M059J (cell line): ENCODE data around the gene HIVEP1. TPM values are rescaled to one million over a fixed set of nuclear protein-coding genes. Genes with fewer than 3 reads are reported as not detected.
A peak's percentile ranks its signal among the peaks of the same experiment; 100 is the strongest.

Experiments used
- DNase-seq: peaks from one replicate; pipeline ENCODE4 v3.0.0-alpha.2; 2012; ENCODE audit warnings: low read depth
- total RNA-seq: library from RNA; depleted of rRNA; stranded (reverse); fragments of >200 nt; shearing (Covaris generic); gene quantifications from 2 replicates; pipeline ENCODE4 v1.2.3, GENCODE V29; 2014; rRNA removed

The HIVEP1 gene
- total RNA-seq = 16.9 and 20.4 TPM in 2 replicates

DNA sequence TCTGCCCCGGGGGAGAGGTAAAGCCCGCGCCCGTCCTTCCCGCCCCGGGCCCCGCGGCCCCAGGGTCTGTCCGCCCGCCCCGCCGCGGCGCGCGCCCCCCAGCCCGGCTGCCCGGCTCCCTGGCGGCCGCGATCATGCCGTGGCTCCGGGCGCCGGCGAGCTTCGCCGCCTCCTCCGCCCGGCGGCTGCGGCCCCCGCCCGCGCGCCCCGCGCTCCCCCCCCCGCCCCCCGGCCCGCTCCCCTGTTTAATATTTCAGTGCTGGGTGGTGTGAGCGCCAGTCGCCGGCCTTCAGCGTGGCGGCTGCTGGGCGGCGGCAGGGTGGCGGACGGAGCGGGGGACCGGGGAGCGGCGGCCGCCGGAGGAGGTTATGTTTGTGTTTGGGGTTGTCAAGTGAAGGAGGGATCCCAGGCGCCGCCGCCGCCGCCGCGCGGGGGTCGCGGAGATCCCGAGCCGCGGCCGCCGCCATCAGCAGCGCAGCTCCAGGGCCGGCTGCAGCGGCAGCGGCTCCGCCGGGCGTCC, at the start of gene HIVEP1:
TSS of gene HIVEP1 (plus strand) at position 275 of the 520 bp plus-strand sequence. CDS start 3,317 bp downstream, outside the sequence.
- peak; percentile 51 for DNase-seq

DNA sequence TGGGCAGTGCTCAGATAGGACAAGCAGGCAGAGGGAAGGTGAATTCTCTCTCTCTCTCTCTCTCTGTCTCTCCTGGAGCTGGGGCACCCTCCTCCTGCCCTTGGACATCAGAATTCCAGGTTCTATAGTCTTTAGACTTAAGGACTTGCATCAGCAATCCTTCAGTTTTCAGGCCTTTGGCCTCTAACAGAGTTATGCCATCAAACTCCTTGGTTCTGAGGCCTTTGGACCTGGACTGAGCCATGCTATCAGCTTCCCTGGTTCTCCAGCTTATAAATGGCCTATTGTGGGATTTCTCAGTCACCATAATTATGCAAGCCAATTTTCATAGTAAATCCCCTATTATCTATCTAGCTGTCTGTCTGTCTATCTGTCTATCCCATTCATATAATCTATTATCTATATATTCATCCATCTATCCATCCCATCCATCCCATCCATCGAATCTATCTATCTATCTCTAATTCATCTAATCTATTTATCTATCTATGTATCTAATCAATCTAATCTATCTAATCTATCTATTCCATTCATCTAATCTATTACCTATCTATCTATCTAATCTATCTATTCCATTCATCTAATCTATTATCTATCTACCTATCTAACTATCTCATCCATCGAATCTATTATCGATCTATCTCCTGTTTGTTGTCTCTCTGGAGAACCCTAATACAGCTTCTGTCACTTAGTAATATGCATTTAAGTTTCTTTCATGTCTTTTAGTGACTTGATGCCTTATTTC, 48.2 kb upstream of the HIVEP1 start:
- DNase-seq = no peak

DNA sequence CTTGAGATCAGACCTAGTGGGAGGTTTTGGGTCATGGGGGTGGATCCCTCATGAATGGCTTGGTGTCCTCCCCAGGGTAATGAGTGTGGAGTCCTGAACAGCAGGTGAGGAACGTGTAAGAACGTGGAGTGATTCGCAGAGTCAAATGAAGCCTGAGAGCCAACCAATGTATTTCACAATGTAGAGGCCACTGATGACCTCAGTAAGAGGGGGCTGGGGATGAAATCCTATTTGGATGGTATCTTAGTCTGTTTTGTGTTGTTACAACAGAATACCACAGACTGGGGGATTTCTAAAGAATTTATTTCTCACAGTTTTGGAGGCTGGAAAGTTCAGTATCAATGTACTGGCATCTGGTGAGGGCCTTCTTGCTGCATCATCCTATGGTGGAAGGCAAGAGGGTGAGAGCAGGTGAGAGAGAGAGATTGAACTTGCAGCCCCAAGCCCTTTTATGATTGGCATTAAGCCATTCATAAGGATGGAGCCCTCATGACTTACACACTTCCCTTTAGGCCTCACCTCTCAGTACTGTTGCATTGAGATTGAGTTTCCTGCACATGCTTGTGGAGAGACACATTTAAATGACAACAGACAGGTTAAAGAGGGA, 47.3 kb upstream of the HIVEP1 start:
- no peak for DNase-seq

DNA sequence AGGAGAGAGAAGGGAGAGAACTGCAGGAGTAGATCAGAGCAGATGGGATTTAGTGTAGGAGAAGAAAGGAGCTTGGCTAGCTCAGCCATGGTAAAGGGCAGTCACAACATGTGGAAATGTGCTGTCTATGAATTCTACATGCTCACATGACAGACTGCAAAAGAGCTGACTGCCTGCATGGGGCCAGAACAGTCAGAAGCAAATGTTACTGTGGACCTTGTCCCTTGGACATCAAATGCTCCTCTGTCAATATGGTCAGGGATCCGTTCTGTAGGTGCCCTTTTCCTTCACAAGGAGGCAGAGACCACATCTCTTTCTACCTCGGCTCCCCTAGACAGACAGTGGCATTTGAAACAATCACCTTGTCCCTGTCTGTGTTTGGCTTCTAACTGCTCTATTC, 46.6 kb upstream of the HIVEP1 start:
- no peak for DNase-seq

DNA sequence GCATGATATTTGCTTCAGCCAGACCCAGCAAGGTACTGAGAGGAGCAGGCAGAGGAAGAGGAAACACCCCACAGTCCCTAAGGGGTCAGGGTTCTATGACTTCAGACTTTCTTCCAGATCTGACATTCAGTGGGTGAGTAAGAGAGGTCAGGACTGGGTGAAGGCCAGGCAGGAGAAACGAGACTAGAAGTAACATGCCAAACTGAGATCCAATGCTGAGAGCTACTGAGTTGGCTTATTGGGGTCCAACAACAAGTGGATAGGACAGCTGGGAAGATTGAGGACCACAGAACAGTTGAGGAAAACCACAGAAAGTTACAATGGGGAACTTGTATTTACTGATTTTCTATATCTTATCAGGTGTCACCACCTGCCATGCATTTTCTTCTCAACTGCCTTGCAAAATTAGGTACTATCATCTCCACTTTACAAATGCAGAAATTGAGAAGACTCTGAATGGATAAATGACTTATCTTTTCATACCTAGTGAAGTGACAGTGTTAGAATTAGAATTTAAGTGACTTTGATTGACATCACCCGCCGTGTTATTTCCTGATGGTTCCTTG, 43.8 kb upstream of the HIVEP1 start:
- DNase-seq = no peak

DNA sequence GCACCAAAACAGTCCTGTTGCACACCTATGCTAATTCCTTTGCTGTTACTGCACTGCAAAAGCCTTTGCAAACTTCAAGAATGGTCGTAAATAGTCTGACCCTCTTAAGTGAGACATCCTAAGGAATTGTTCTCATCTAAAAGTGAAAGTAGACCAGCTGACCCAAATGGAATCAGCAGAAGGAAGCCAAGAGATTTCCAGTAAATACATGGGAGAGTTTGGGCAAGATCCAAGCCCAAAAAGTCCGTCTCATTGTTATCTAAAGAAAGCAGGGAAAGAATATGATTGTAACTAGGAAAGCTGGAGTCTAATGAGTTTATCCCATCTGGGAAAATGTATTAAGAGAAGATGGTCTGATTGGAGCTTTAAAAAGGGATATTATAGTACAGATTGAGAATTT, 43.0 kb upstream of the HIVEP1 start:
- DNase-seq = peak; percentile 52

DNA sequence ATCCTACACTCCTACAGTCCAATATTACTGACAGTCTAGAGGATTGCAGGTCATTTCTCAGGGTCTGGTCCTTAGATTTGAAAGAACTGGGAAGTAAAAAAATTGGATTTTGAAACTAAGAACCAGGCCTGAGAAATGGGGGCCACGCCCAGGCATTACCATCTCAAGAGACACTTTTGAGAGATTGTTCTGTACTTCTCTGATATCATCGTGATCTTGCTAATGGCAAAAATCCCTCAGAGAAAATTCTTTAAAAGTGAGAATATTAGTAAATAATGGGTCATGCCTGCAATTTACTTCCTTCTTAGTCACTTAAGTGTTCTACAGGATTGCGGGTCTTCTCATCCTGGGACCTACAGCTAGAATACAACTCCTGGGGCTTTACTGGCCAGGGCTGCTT, 42.0 kb upstream of the HIVEP1 start:
- DNase-seq = no peak

DNA sequence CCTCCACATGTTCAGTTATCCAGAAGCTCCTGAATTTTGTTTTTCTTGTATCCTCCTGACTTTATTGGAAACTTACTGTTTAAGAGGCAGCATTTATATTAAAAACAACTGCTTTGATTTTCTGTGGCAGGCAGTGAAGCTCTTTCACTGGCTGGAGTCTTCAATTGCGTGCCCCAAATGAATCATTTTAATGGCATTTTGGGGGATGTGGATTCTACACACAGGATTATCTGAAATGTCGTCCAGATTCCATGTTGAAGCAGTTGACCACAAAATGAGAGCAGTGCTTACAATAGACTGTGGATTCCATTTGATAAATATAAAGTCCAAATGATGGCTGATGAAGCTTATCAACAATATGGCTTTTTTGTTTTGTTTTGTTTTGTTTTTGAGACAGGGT, 41.0 kb upstream of the HIVEP1 start:
- peak; percentile 97 for DNase-seq

DNA sequence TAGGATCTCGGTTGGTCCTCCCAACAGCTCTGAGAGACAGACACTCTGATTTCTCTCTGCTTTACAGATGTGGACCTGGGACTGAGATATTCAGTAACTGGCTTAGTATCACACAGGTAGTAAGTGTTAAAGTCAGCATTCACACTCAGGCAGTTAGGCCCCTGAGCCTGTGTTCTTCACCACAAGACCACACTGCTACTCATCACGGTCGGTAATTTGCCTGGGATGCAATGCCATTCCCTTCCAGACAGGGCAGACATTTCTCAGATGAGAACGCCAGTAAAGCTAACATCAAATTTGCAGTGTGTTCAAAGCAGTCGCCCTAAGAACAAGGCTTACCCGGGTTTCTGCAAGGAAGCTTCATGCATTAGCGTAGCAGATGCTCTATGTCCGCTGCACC, 39.8 kb upstream of the HIVEP1 start:
- no peak for DNase-seq

DNA sequence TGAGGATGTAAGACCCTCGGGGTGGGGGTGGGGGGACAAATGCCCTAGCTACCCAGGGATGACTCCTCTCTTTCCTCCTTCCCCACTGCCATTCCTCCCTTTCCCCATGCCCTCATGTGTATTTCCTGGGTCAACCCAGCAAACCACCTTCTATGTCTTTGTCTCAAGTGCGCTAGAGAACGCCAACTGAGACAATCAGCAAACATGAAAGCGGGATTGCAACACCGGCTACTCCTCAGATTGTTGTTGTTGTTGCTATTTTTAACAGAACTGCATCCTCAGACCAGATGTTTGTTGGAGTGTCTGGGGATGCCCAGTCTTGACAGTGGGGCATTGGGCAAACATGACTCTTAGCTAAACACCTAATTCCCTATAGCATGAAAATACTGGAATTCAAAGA, 39.3 kb upstream of the HIVEP1 start:
- DNase-seq = no peak

DNA sequence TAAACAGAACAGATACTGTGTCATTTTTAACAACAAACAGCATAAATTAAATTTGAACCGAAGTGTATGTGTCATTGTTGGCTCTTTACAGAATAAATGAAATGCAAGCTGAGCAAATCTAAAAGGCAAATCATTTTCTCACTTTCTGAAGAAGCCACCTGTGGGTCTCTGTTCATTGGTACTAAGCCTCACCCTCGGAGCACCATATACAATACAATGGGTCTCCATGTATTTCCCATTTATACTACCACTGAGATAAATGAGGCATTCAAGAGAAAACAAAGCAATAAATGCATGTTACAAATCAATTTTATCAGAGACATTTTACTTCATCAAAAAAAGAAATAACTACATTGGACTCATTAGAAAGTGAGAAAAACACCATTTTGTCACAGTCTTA, 38.9 kb upstream of the HIVEP1 start:
- DNase-seq = no peak

DNA sequence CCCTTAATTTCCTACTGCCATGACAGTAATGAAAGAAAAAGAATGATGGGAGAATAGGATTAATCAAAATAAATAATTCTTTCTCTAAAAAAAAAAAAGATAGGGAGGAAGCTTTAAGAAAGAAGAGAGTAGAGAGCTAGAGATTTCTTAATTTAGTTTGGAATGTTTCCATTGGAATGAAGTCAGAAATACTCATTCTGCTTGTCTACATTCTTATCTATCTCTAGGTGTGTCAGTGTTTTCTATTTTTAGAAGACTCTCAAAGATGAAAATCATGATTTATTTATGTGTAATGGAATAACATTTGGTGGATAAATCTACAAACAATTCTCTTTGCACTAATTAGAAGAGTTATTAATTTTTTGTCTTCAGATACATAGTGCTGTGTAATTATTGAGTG, 38.0 kb upstream of the HIVEP1 start:
- peak; percentile 65 for DNase-seq

DNA sequence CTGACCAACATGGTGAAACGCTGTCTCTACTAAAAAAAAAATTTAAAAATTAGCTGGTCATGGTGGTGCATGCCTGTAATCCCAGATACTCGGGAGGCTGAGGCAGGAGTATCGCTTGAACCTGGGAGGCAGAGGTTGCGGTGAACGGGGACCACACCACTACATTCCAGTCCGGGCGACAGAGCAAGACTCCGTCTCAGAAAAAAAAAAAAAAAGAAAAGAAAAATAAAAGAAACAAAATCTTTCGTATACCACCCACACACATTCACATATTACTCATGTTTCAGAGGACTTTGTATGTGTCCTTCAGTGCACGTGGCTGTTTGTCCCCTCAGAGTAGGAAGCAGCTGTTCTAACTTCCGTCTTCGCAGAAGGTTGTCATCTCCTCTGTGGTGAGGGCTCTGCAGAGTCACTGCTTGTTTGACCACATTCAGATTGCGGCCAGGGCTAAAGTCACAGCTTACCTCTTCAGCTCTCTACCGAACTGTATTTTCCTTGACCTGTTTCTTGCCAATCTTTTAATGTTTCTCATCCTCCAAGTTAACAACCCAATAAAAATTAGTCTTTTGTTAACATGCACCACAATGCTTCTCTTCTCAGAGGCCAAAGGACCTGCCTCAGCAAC, 36.6 kb upstream of the HIVEP1 start:
- DNase-seq = no peak

DNA sequence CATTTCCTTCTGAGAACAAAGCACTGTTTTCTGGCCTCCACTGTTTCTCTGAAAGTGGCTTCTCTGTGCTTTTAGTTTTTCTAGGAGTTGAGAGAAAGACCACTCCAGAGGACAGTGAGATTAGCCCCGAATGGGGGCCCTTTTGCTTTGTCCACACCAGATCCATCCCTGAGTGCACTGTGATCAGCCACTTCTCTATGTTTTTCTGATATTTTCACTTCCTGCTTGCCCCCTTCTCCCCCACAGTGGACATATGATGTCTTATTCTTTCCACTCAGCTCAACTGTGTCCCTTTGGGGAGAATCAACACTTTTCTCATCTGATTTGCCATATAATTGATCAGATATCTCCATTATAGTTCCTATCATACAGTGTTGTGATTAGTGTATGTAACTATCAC, 35.6 kb upstream of the HIVEP1 start:
- DNase-seq = no peak

DNA sequence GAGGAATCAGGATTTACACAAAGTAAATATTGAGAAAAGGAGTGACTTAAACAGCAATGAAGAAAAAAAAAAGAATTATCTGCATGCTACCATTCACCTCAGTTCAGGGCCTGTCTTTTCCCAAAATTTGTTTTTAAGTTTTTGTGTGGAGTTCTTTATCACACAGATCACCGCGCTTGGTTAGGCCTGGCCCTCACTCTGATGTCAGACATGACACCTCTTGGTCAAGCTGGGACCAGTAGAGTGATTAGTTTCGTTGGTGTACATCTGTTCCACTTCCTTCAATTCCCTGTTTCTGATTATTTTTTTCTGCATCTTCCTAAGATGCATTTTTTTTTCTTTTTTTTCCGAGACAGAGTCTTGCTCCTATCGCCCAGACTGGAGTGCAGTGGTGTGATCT, 34.9 kb upstream of the HIVEP1 start:
- no peak for DNase-seq

DNA sequence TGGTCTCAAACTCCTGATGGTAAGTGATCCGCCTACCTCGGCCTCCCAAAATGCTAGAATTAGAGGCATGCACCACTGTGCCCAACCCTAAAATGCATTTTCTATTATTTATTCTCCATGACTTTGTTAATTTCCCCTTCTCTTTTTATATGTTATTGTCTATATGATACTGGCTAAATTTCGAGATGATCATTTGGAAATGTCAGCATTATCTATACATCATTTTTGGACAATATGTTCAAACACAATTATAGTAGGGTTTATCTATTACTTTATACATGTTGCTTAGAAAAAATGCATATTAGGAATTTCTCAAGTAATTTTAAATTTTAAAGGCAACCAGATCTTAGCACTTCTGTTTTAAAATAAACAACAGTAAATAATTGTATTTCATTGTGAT, 34.4 kb upstream of the HIVEP1 start:
- DNase-seq = no peak

DNA sequence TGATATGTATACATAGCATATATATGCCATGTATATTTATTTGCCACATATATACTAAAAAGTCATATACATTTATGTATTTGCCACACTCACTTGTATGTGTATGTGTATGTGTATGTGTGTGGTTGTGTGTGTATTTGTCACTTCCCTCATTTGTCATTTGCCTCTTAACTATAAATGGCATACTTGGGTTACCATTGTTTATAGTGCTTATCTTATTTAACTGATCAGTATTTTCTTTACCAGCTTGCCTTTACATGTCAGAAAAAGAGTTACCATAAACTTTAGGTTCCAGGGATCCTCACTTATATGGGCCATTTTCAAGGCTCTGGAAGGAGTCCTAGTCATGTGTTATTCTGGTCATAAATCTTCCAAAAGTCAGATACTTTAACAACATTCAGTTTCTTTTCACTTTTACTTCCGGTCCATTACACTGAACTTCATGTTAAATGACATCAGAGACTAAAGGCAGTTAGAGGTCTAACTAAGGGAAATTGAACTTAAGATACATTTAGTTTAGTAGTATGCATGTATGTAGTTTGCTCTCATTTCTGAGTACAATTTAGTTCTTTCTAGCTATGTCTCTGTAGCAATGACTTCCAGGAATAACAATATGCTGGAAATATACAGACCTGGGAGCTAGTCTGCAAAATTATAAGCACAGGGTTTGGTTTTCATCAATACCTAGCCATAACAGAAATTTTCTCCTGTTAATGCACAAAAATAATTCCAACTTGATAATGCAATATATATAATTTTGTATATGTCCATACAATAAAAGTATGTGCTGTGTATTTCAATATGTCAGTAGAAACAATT, 33.7 kb upstream of the HIVEP1 start:
- DNase-seq = peak; percentile 76

DNA sequence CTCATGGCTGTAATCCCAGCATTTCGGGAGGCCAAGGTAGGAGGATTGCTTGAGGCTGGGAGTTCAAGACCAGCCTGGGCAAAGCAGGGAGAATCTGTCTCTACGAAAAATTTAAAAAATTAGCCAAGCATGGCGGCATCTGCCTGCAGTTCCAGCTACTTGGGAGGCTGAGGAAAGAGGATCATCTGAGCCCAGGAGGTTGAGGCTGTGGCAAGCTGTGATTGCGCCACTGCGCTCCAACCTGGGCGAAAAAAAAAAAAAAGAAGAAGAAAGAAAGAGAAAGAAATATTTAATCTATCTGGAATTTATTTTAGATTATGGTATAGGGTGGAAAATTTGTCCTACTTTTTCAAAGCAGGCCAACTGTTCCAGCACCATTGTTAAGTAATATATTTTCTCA, 32.2 kb upstream of the HIVEP1 start:
- DNase-seq = no peak

DNA sequence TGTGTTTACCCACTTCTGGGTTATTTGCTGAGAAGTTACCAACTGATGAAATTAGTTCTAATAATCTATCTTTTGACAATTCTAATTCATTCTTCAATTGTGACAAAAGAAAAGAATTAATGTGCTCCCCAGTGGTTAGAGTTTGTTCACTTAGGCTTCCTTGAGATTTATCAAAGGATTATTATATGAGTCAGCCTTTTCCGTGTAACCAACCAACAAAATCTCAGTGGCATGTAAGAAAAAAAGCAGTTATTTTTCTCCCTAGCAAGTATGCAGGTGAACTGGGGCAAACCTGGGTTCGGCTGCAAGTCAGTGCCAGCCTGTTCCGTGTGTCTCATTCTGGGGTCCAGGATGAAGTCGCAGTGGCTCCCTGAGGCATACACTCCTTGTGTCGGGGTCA, 28.8 kb upstream of the HIVEP1 start:
- DNase-seq = peak; percentile 39

DNA sequence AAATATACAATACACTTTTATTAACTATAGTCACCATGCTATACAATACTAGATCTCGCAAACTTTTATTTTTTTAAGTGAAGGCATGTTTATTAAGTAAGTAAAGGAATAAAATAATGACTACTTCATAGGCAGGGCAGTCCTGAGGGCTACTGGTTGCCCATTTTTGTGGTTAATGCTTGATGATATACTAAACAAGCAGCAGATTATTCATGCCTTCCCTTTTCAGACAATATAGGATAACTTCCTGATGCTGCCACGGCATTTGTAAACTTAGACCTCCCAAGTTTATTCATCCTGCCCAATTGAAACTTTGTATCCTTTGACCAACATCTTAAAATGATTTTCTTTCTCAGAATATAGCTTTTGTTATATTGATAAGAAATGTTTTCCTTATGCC, 24.7 kb upstream of the HIVEP1 start:
- no peak for DNase-seq

DNA sequence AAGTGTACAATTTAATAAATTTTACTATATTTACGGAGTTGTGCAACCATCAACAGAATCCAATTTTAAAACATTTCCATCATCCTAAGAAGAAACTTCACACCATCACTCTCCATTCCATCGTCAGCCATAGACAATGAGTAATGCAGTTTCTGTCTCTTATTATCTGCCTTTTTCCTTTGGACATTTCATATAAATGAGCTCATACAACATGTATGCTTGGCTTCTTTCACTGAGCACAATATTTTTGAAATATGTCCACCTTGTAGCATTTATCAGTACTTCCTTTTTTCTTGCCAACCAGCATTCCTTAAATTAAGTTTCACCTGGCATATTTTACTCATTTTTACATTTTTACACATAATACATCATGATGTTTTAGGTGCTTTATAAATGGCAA, 22.7 kb upstream of the HIVEP1 start:
- no peak for DNase-seq

DNA sequence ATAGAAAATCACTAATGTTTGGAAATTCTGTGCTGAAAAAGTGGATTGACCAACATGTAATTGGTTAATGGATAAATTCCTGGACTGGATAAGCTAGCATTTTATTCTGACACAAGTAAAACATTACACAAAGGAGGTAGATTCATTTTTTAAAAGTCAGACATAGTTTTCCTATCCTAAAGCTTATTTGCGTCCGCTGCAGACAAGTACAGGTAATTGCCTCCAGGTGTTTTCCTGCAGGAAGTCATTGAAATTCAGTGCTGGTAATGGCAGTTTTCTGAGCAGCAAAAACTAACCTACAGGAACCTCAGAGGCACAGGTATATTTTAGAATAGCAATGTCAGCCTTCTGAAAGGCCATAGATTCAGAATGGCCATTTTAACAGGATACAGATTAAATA, 20.0 kb upstream of the HIVEP1 start:
- DNase-seq = no peak
